Tibial nerve (tissue), 3 donors: ENCODE results near the gene DPH1.

Experiments used
- CTCF ChIP-seq, 5 experiments: fragments of 200-600 bp in 3 of 5; fragments of 450-650 bp in 2 of 5; sonication (generic) in 3 of 5; IDR thresholded peaks; one replicate each; pipeline ENCODE4 v1.5.1; 2016 to 2019; ENCODE audit warnings: antibody characterized with exemption in 5 of 5, mild to moderate bottlenecking in 3 of 5, moderate library complexity in 2 of 5
- POLR2A ChIP-seq, 2 donors: fragments of 450-650 bp; IDR thresholded peaks; one replicate each; pipeline ENCODE4 v1.6.1; 2017; ENCODE audit warnings: antibody characterized with exemption in 2 of 2, mild to moderate bottlenecking in 2 of 2, moderate library complexity in 2 of 2

GRCh38 chr17:2092253-2092652, 62.3 kb downstream of the DPH1 start:
- TF ChIP-seq POLR2A (IDR thresholded peaks at IDR 0.05) (no peak), CTCF (IDR thresholded peaks at IDR 0.05) (no peak)
